ENCODE measurements around the gene ATP8B4.

Gene ATP8B4

GRCh38 chr15:49877117-49877872, 241.7 kb downstream of the ATP8B4 start:
- Mint-ChIP-seq H3K27me3 (no peaks in the 10 kb centered on the region), H3K4me1 (no peaks in the 10 kb centered on the region), H3K36me3 (no peaks in the 10 kb centered on the region), H3K27ac (no peak overlapping the region), H3K9me3 (no peaks in the 10 kb centered on the region), H3K4me3 (no peak overlapping the region)
- no peak for ATAC-seq

- no peaks in the 10 kb centered on the region for H3K27me3 Mint-ChIP-seq
- H3K9me3 Mint-ChIP-seq, result no peaks in the 10 kb centered on the region
- no peaks in the 10 kb centered on the region for H3K4me1 Mint-ChIP-seq
- no peaks in the 10 kb centered on the region for H3K36me3 Mint-ChIP-seq
- H3K27ac Mint-ChIP-seq, result no peak overlapping the region
- ATAC-seq, result no peak
- H3K4me3 Mint-ChIP-seq, result no peak overlapping the region
Observed at GRCh38 chr15:49876401-49877038, 242.5 kb downstream of the ATP8B4 start.

- ATAC-seq, result no peak
- Mint-ChIP-seq H3K27ac (no peak overlapping the region), H3K36me3 (no peaks in the 10 kb centered on the region), H3K9me3 (no peaks in the 10 kb centered on the region), H3K4me3 (no peak overlapping the region), H3K27me3 (no peaks in the 10 kb centered on the region), H3K4me1 (no peaks in the 10 kb centered on the region)
Observed at GRCh38 chr15:49875392-49875791, 243.6 kb downstream of the ATP8B4 start.

- H3K27me3 Mint-ChIP-seq, result no peaks in the 10 kb centered on the region
- no peaks in the 10 kb centered on the region for H3K9me3 Mint-ChIP-seq
- ATAC-seq, result no peak
- H3K4me1 Mint-ChIP-seq, result no peaks in the 10 kb centered on the region
- no peak overlapping the region for H3K27ac Mint-ChIP-seq
- no peaks in the 10 kb centered on the region for H3K36me3 Mint-ChIP-seq
- H3K4me3 Mint-ChIP-seq, result no peak overlapping the region
Observed at GRCh38 chr15:49870472-49870871, 248.6 kb downstream of the ATP8B4 start.

GRCh38 chr15:49868348-49868747, 250.7 kb downstream of the ATP8B4 start:
- Mint-ChIP-seq H3K27ac (no peak overlapping the region), H3K27me3 (no peaks in the 10 kb centered on the region), H3K36me3 (no peaks in the 10 kb centered on the region), H3K9me3 (no peaks in the 10 kb centered on the region), H3K4me1 (no peaks in the 10 kb centered on the region), H3K4me3 (no peak overlapping the region)
- no peak for ATAC-seq

GRCh38 chr15:49865925-49866757, 252.9 kb downstream of the ATP8B4 start:
- Mint-ChIP-seq H3K27ac (no peak overlapping the region), H3K4me1 (no peaks in the 10 kb centered on the region), H3K9me3 (no peaks in the 10 kb centered on the region), H3K27me3 (no peaks in the 10 kb centered on the region), H3K36me3 (no peaks in the 10 kb centered on the region), H3K4me3 (no peak overlapping the region)
- no peak for ATAC-seq

GRCh38 chr15:49864251-49864650, 254.8 kb downstream of the ATP8B4 start:
- no peak for ATAC-seq
- Mint-ChIP-seq H3K36me3 (no peaks in the 10 kb centered on the region), H3K4me1 (no peaks in the 10 kb centered on the region), H3K27ac (no peak overlapping the region), H3K4me3 (no peak overlapping the region), H3K9me3 (no peaks in the 10 kb centered on the region), H3K27me3 (no peaks in the 10 kb centered on the region)

- ATAC-seq, result no peak
- Mint-ChIP-seq H3K9me3 (no peaks in the 10 kb centered on the region), H3K4me1 (no peaks in the 10 kb centered on the region), H3K27me3 (no peaks in the 10 kb centered on the region), H3K36me3 (no peaks in the 10 kb centered on the region), H3K27ac (no peak overlapping the region), H3K4me3 (no peak overlapping the region)
Observed at GRCh38 chr15:49863431-49864224, 255.4 kb downstream of the ATP8B4 start.

- Mint-ChIP-seq H3K27ac (no peak overlapping the region), H3K4me1 (no peaks in the 10 kb centered on the region), H3K36me3 (no peaks in the 10 kb centered on the region), H3K9me3 (no peaks in the 10 kb centered on the region), H3K4me3 (no peak overlapping the region), H3K27me3 (no peaks in the 10 kb centered on the region)
- no peak for ATAC-seq
Observed at GRCh38 chr15:49860101-49860500, 258.9 kb downstream of the ATP8B4 start.

GRCh38 chr15:49857496-49858475, 261.2 kb downstream of the ATP8B4 start:
- no peaks in the 10 kb centered on the region for H3K9me3 Mint-ChIP-seq
- H3K36me3 Mint-ChIP-seq, result no peaks in the 10 kb centered on the region
- H3K27me3 Mint-ChIP-seq, result no peaks in the 10 kb centered on the region
- no peak overlapping the region for H3K4me3 Mint-ChIP-seq
- no peak for ATAC-seq
- H3K27ac Mint-ChIP-seq, result no peak overlapping the region
- H3K4me1 Mint-ChIP-seq, result no peaks in the 10 kb centered on the region

GRCh38 chr15:49855917-49856637, 263.0 kb downstream of the ATP8B4 start:
- Mint-ChIP-seq H3K4me3 (no peak overlapping the region), H3K27ac (no peak overlapping the region)
- no peak for ATAC-seq

GRCh38 chr15:49852756-49853155, 266.3 kb downstream of the ATP8B4 start:
- Mint-ChIP-seq H3K27me3 (no peaks in the 10 kb centered on the region), H3K4me1 (no peaks in the 10 kb centered on the region), H3K9me3 (peaks cover 12% of the 10 kb centered on the region), H3K36me3 (no peaks in the 10 kb centered on the region), H3K4me3 (no peak overlapping the region), H3K27ac (no peak overlapping the region)
- ATAC-seq, result no peak

More at GRCh38 chr15:49855917-49856637, 263.0 kb downstream of the ATP8B4 start:
- no peaks in the 10 kb centered on the region for H3K27me3 Mint-ChIP-seq
- no peaks in the 10 kb centered on the region for H3K4me1 Mint-ChIP-seq
- H3K36me3 Mint-ChIP-seq, result no peaks in the 10 kb centered on the region
- peaks cover under 1% of the 10 kb centered on the region for H3K9me3 Mint-ChIP-seq

- Mint-ChIP-seq H3K36me3 (no peaks in the 10 kb centered on the region), H3K4me1 (no peaks in the 10 kb centered on the region), H3K27ac (no peak overlapping the region), H3K9me3 (peaks cover 12% of the 10 kb centered on the region), H3K27me3 (no peaks in the 10 kb centered on the region), H3K4me3 (no peak overlapping the region)
- ATAC-seq, result no peak
Observed at GRCh38 chr15:49848807-49849206, 270.2 kb downstream of the ATP8B4 start.

Measured in stimulated activated memory B cell treated with anti-CD40 and anti-IgM and Interleukin-4, amounts not matched to agents 10 μg/mL and 1 μg/mL and 100 μg/mL, for 72 hours (primary cell).